Smooth muscle cell (in vitro differentiated cells): Measurements from ENCODE around the gene VASP. TPM values are rescaled to one million over a fixed set of nuclear protein-coding genes. Genes with fewer than 3 reads are reported as not detected.
A peak's percentile ranks its signal among the peaks of the same experiment; 100 is the strongest.

Experiments used
- DNase-seq: peaks from one replicate; lab custom pipeline; 2025; ENCODE audit not compliant: unreplicated experiment; lab: John Stamatoyannopoulos, UW
- H2AFZ ChIP-seq: fragments of 200-600 bp; sonication (generic); 2 replicates; pipeline ENCODE4 v1.6.0; 2016; ENCODE audit warnings: antibody characterized with exemption, low read depth, mild to moderate bottlenecking
- H3F3A ChIP-seq: fragments of 200-600 bp; sonication (generic); 2 replicates; pipeline ENCODE4 v1.6.0; 2017; ENCODE audit warnings: antibody characterized with exemption, low read depth
- H3K27ac ChIP-seq: fragments of 200-600 bp; sonication (generic); 2 replicates; pipeline ENCODE4 v1.5.1; 2016; ENCODE audit warnings: low read depth, mild to moderate bottlenecking
- H3K27me3 ChIP-seq: fragments of 200-600 bp; sonication (generic); 2 replicates; pipeline ENCODE4 v1.6.1; 2016; ENCODE audit warnings: low read depth, mild to moderate bottlenecking
- H3K36me3 ChIP-seq: fragments of 200-600 bp; sonication (generic); 2 replicates; pipeline ENCODE4 v1.5.1; 2016; ENCODE audit warnings: low read depth
- H3K4me1 ChIP-seq: fragments of 200-600 bp; sonication (generic); 2 replicates; pipeline ENCODE4 v1.5.1; 2016; ENCODE audit warnings: low read depth
- H3K4me2 ChIP-seq: fragments of 200-600 bp; sonication (generic); 2 replicates; pipeline ENCODE4 v1.6.0; 2016; ENCODE audit warnings: mild to moderate bottlenecking
- H3K4me3 ChIP-seq: fragments of 200-600 bp; sonication (generic); 2 replicates; pipeline ENCODE4 v1.5.1; 2016; ENCODE audit warnings: mild to moderate bottlenecking
- H3K79me2 ChIP-seq: fragments of 200-600 bp; sonication (generic); 2 replicates; pipeline ENCODE4 v1.6.0; 2016; ENCODE audit warnings: low read depth, mild to moderate bottlenecking
- H3K9ac ChIP-seq: fragments of 200-600 bp; sonication (generic); 2 replicates; pipeline ENCODE4 v1.6.0; 2016; ENCODE audit warnings: low read depth
- H3K9me3 ChIP-seq: fragments of 200-600 bp; sonication (generic); replicated peaks from 2 replicates; pipeline ENCODE4 v1.5.1; 2016; ENCODE audit warnings: low read depth
- H4K20me1 ChIP-seq: fragments of 200-600 bp; sonication (generic); 2 replicates; pipeline ENCODE4 v1.6.0; 2016; ENCODE audit warnings: low read depth
- WGBS: methylation state at CpG from one replicate; pipeline ENCODE4 v1.1.7; 2016; ENCODE audit warnings: low lambda C conversion rate; 5-methylcytosine and 5-hydroxymethylcytosine counted together
- polyA plus RNA-seq: library from polyadenylated mRNA; unstranded; fragments of >200 nt; fragmentation: Nextera tagmentation; extraction: Ambion mirVana; gene quantifications from 2 replicates; pipeline ENCODE4 v1.2.1, GENCODE V29; 2016
- total RNA-seq: library from RNA; depleted of rRNA; stranded (reverse); fragments of >200 nt; gene quantifications from 2 replicates; pipeline ENCODE4 v1.2.3, GENCODE V29; 2014
- TF ChIP-seq, protein P1 (sequence below): fragments of 200-600 bp; sonication (generic); IDR thresholded peaks from 2 replicates; pipeline ENCODE4 v1.5.1; 2017; ENCODE audit warnings: borderline replicate concordance, mild to moderate bottlenecking, antibody characterized with exemption; ENCODE audit not compliant: insufficient read depth, poor library complexity, severe bottlenecking

VASP gene
- total and polyA plus RNA-seq, 2 experiments from 2014 or later = 73.6 to 75.8 TPM

- Histone ChIP-seq H3K4me3 (no peak overlapping the region), H2AFZ (no peak overlapping the region), H3F3A (peaks cover 31% of the 10 kb centered on the region), H3K27me3 (no peaks in the 10 kb centered on the region), H3K36me3 (peaks cover 12% of the 10 kb centered on the region), H3K79me2 (peaks cover 9% of the 10 kb centered on the region), H3K9me3 (no peaks in the 10 kb centered on the region), H4K20me1 (peaks cover 93% of the 10 kb centered on the region), H3K4me1 (peaks cover 7% of the 10 kb centered on the region), H3K4me2 (no peak overlapping the region), H3K27ac (peak overlapping the region; percentile 29), H3K9ac (no peak overlapping the region)
- WGBS = 76% methylated on average over 9 of the region's 9 CpGs
- peak; percentile 10 for DNase-seq
- TF ChIP-seq, protein P1, sequence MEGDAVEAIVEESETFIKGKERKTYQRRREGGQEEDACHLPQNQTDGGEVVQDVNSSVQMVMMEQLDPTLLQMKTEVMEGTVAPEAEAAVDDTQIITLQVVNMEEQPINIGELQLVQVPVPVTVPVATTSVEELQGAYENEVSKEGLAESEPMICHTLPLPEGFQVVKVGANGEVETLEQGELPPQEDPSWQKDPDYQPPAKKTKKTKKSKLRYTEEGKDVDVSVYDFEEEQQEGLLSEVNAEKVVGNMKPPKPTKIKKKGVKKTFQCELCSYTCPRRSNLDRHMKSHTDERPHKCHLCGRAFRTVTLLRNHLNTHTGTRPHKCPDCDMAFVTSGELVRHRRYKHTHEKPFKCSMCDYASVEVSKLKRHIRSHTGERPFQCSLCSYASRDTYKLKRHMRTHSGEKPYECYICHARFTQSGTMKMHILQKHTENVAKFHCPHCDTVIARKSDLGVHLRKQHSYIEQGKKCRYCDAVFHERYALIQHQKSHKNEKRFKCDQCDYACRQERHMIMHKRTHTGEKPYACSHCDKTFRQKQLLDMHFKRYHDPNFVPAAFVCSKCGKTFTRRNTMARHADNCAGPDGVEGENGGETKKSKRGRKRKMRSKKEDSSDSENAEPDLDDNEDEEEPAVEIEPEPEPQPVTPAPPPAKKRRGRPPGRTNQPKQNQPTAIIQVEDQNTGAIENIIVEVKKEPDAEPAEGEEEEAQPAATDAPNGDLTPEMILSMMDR = peak; percentile 76
Measured at GRCh38 chr19:45523642-45524256, 16.5 kb downstream of the VASP start.

DNA sequence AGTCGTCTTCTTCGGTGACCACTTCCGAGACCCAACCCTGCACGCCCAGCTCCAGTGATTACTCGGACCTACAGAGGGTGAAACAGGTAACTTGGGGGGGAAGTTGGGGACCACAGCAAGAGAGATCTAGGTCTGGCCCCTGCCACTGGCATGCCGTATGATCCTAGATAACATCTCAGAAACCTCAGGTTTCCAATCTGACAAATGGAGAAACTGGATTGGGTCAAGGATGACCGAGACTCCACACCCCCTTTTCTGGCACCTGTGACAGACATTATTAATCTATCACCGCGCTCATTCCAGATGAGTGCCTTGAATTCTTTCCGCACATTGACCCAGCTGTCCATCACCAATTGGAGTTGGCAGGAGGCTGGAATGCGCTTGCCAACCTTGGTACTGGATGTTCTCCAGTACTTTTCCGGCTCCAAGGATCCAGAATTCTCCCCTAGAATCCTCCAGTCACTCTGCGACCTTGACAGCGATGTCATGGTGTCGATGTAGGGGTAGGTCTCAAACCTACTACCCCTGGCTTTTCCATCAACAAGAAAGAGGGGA, 17.4 kb downstream of the VASP start:
- peaks cover 90% of the 10 kb centered on the region for H4K20me1 ChIP-seq

DNA sequence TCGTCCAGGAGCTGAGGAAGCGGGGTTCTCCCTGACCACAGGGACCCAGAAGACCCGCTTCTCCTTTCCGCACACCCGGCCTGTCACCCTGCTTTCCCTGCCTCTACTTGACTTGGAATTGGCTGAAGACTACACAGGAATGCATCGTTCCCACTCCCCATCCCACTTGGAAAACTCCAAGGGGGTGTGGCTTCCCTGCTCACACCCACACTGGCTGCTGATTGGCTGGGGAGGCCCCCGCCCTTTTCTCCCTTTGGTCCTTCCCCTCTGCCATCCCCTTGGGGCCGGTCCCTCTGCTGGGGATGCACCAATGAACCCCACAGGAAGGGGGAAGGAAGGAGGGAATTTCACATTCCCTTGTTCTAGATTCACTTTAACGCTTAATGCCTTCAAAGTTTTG, 18.9 kb downstream of the VASP start:
- H3K79me2 ChIP-seq = no peaks in the 10 kb centered on the region
- H4K20me1 ChIP-seq = peaks cover 77% of the 10 kb centered on the region
- no peak overlapping the region for H2AFZ ChIP-seq
- H3K27ac ChIP-seq = no peak overlapping the region
- H3K27me3 ChIP-seq = no peaks in the 10 kb centered on the region
- 89% methylated on average over 9 of the region's 9 CpGs for WGBS
- H3F3A ChIP-seq = peaks cover 28% of the 10 kb centered on the region
- peaks cover under 1% of the 10 kb centered on the region for H3K9me3 ChIP-seq
- TF ChIP-seq, protein P1 = no peak
- H3K4me3 ChIP-seq = no peak overlapping the region
- no peak overlapping the region for H3K9ac ChIP-seq
- H3K4me1 ChIP-seq = peaks cover 7% of the 10 kb centered on the region
- no peak for DNase-seq
- peaks cover 5% of the 10 kb centered on the region for H3K36me3 ChIP-seq
- H3K4me2 ChIP-seq = no peak overlapping the region

More for the DNA sequence above, 17.4 kb downstream of the VASP start:
- H3K4me2 ChIP-seq = no peak overlapping the region
- 97% methylated on average over 15 of the region's 15 CpGs for WGBS
- H3K9ac ChIP-seq = no peak overlapping the region
- peaks cover 6% of the 10 kb centered on the region for H3K79me2 ChIP-seq
- H3K27ac ChIP-seq = no peak overlapping the region
- no peaks in the 10 kb centered on the region for H3K9me3 ChIP-seq
- H3K36me3 ChIP-seq = peaks cover 12% of the 10 kb centered on the region
- DNase-seq = no peak
- H3K4me1 ChIP-seq = peaks cover 7% of the 10 kb centered on the region
- H3F3A ChIP-seq = peaks cover 31% of the 10 kb centered on the region
- H3K27me3 ChIP-seq = no peaks in the 10 kb centered on the region
- TF ChIP-seq, protein P1 = no peak
- no peak overlapping the region for H3K4me3 ChIP-seq
- no peak overlapping the region for H2AFZ ChIP-seq

DNA sequence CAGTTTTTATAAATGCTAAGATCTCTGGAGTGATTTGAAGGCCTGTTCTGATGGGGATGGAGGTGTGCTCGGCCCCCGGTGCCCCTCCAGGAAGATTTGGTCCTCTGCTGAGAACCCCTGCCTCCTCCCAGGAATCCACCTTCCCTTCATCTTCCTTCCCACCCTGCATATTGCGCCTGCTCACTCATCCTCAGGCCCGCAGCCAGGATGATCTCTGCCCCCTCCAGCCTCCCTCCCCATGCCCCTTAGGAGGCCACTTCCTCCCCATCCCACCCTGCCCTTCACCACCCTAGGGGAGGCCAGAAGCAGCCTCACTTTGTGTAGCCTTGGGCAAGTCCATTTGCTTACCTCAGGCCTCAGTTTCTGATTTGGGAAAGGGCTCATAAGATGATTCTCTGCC, 19.7 kb downstream of the VASP start:
- no peak overlapping the region for H3K27ac ChIP-seq
- no peaks in the 10 kb centered on the region for H3K27me3 ChIP-seq
- TF ChIP-seq, protein P1 = no peak
- H3K9me3 ChIP-seq = peaks cover 3% of the 10 kb centered on the region
- H4K20me1 ChIP-seq = peaks cover 69% of the 10 kb centered on the region
- H3K9ac ChIP-seq = no peak overlapping the region
- H3K79me2 ChIP-seq = no peaks in the 10 kb centered on the region
- 96% methylated on average over 4 of the region's 4 CpGs for WGBS
- H2AFZ ChIP-seq = no peak overlapping the region
- peaks cover 5% of the 10 kb centered on the region for H3K36me3 ChIP-seq
- H3K4me3 ChIP-seq = no peak overlapping the region
- peaks cover 25% of the 10 kb centered on the region for H3F3A ChIP-seq
- H3K4me1 ChIP-seq = peaks cover 7% of the 10 kb centered on the region
- DNase-seq = no peak
- no peak overlapping the region for H3K4me2 ChIP-seq
